GM12873 (cell line): ENCODE data around the gene PCMTD2.

Source experiments
- CTCF ChIP-seq: IDR thresholded peaks from 2 replicates; pipeline ENCODE4 v1.5.1; 2012; ENCODE audit warnings: low read depth, mild to moderate bottlenecking, moderate library complexity, low read length, control low read depth; ENCODE audit not compliant: insufficient read depth; ENCODE audit errors: missing control alignments

The PCMTD2 gene

GRCh38 chr20:64247970-64248841 lies 7.3 kb upstream of the PCMTD2 start:
- TF ChIP-seq CTCF: no peak

- TF ChIP-seq CTCF: no peak
These were observed 5.5 kb upstream of the PCMTD2 start for GRCh38 chr20:64250027-64250426.

- no peak for TF ChIP-seq CTCF
These were observed 2.6 kb upstream of the PCMTD2 start for GRCh38 chr20:64253000-64253383.

GRCh38 chr20:64253443-64253842 lies 2.1 kb upstream of the PCMTD2 start:
- TF ChIP-seq CTCF: no peak

GRCh38 chr20:64254156-64254555 lies 1.4 kb upstream of the PCMTD2 start:
- TF ChIP-seq CTCF: no peak

- TF ChIP-seq CTCF: no peak
These were observed 782 bp upstream of the PCMTD2 start for GRCh38 chr20:64254571-64255360.

- no peak for TF ChIP-seq CTCF
These were observed 861 bp downstream of the PCMTD2 start for GRCh38 chr20:64256282-64256935.
